ENCODE measurements around the gene FNTB.
"Not testable (repeated sequence)": the region's sequence is repeated elsewhere in the genome, so short reads cannot be mapped to it uniquely, and the experiment has no call there.

Gene FNTB

GRCh38 chr14:65019944-65020566, 33.4 kb downstream of the FNTB start:
- DNase-seq = no peak

- no peak for DNase-seq
These were observed 38.3 kb downstream of the FNTB start for GRCh38 chr14:65024957-65025356.

- no peak for DNase-seq
These were observed 39.1 kb downstream of the FNTB start for GRCh38 chr14:65025818-65026217.

GRCh38 chr14:65026526-65026925, 39.8 kb downstream of the FNTB start:
- no peak for DNase-seq

- no peak for DNase-seq
These were observed 40.6 kb downstream of the FNTB start for GRCh38 chr14:65027127-65027799.

GRCh38 chr14:65028937-65029336, 42.2 kb downstream of the FNTB start:
- DNase-seq = no peak

GRCh38 chr14:65031321-65031720, 44.6 kb downstream of the FNTB start:
- not testable (repeated sequence) for DNase-seq

- no peak for DNase-seq
These were observed 45.6 kb downstream of the FNTB start for GRCh38 chr14:65032319-65032718.

GRCh38 chr14:65033181-65033580, 46.5 kb downstream of the FNTB start:
- DNase-seq = no peak

- DNase-seq = no peak
These were observed 47.3 kb downstream of the FNTB start for GRCh38 chr14:65034021-65034420.

GRCh38 chr14:65035049-65035448, 48.4 kb downstream of the FNTB start:
- DNase-seq = no peak

GRCh38 chr14:65038966-65039365, 52.3 kb downstream of the FNTB start:
- no peak for DNase-seq

- no peak for DNase-seq
These were observed 54.2 kb downstream of the FNTB start for GRCh38 chr14:65040666-65041433.

- DNase-seq = no peak
These were observed 54.8 kb downstream of the FNTB start for GRCh38 chr14:65041434-65041915.

- DNase-seq = no peak
These were observed 55.6 kb downstream of the FNTB start for GRCh38 chr14:65042296-65042695.

GRCh38 chr14:65042731-65043372, 56.2 kb downstream of the FNTB start:
- no peak for DNase-seq

GRCh38 chr14:65043893-65044595, 57.3 kb downstream of the FNTB start:
- no peak for DNase-seq

- DNase-seq = no peak
These were observed 57.9 kb downstream of the FNTB start for GRCh38 chr14:65044596-65044959.

- no peak for DNase-seq
These were observed 58.3 kb downstream of the FNTB start for GRCh38 chr14:65045006-65045405.

GRCh38 chr14:65045709-65046108, 59.0 kb downstream of the FNTB start:
- DNase-seq = no peak

GRCh38 chr14:65052832-65053231, 66.1 kb downstream of the FNTB start:
- DNase-seq = no peak

- no peak for DNase-seq
These were observed 66.8 kb downstream of the FNTB start for GRCh38 chr14:65053466-65053865.
